Endometrial microvascular endothelial cells (primary cell): ENCODE measurements around the gene SLC25A28. TPM values are rescaled to one million over a fixed set of nuclear protein-coding genes. Genes with fewer than 3 reads are reported as not detected.
"Not testable (repeated sequence)": the region's sequence is repeated elsewhere in the genome, so short reads cannot be mapped to it uniquely, and the experiment has no call there.

Experiments used
- in situ Hi-C: cut with HindIII; loops from 2 replicates; pipeline ENCODE4 v1.10.0; 2017; ENCODE audit warnings: low sequenced_read_pairs, low pct_unique_long_range_greater_than_20kb; ENCODE audit errors: inconsistent ontology term
- total RNA-seq: library from RNA; depleted of rRNA; stranded (reverse); fragments of >200 nt; gene quantifications from one replicate; pipeline ENCODE4 v1.2.3, GENCODE V29; 2015; ENCODE audit errors: inconsistent ontology term

SLC25A28 gene
- total RNA-seq, 1 donor from 2014 or later, result 14.7 TPM

DNA sequence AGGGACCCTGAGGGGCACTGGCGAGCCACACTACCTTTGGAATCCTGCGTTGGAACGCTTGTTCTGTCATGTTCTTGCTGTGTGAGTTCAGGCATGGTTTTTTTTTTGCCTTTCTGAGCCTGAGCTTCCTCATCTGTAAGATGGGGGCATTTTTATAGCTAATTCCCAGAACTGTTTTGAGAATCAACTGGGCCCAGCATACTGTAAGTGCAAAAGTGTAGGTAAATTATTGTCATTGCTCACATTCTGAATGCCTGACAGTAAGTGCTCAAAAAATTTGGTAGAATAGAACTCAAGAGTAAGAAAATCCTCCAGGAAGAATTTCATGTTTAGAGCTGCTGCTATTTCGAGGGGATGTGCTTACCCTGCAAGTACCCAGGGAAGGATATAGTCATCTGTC, 22.2 kb downstream of the SLC25A28 start:
- in situ Hi-C loops, result no loop called here

GRCh38 chr10:99596708-99597107, 23.5 kb downstream of the SLC25A28 start:
- in situ Hi-C loops, result not testable (repeated sequence)

GRCh38 chr10:99595770-99596465, 24.3 kb downstream of the SLC25A28 start:
- in situ Hi-C loops, result no loop called here

GRCh38 chr10:99595236-99595635, 25.0 kb downstream of the SLC25A28 start:
- in situ Hi-C loops, result no loop called here

- in situ Hi-C loops, result no loop called here
Observed at GRCh38 chr10:99593312-99593711, 26.9 kb downstream of the SLC25A28 start.

DNA sequence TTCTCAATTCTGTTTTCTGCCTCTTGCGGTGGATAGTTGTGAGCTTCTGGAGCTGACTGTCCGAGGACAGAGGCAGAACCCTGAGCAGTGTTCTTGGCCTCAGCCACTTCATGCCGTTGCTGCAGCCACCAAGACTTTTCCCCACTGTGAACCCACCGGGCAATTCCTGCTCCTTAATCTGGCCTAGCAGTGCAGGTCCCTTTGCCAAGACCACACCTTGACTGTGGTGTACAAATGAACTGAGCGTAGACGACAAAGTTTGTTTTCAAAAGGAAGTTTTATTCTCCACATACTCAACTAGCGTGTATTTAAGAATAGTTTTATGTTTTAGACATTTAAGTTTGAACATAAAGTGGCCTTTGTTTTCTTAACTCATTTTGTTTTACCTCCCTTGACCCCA, 29.4 kb downstream of the SLC25A28 start:
- in situ Hi-C loops, result no loop called here

- in situ Hi-C loops, result no loop called here
Observed at GRCh38 chr10:99583687-99584086, 36.6 kb downstream of the SLC25A28 start.

- in situ Hi-C loops, result no loop called here
Observed at GRCh38 chr10:99582255-99582770, 37.9 kb downstream of the SLC25A28 start.

GRCh38 chr10:99579971-99580370, 40.3 kb downstream of the SLC25A28 start:
- in situ Hi-C loops, result no loop called here

- in situ Hi-C loops, result no loop called here
Observed at GRCh38 chr10:99573790-99574189, 46.4 kb downstream of the SLC25A28 start.

- in situ Hi-C loops, result no loop called here
Observed at GRCh38 chr10:99571816-99572215, 48.4 kb downstream of the SLC25A28 start.

GRCh38 chr10:99569961-99570360, 50.3 kb downstream of the SLC25A28 start:
- in situ Hi-C loops, result no loop called here

- in situ Hi-C loops, result no loop called here
Observed at GRCh38 chr10:99569253-99569939, 50.8 kb downstream of the SLC25A28 start.

DNA sequence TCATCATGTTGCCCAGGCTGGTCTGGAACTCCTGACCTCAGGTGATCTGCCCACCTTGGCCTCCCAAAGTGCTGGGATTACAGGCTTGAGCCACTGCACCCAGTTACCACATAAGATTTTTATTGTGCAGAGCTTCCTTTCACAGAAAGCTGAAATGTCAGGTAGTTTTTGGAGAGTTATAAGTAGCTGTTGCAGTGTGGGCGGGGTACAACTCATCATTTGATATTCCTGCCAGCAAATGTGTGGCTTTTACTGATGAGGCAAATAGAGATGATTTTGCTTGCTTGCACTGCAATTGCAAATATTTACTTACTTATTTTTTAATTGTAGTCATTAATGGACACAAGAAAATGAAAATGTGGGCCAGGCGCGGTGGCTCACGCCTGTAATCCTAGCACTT, 55.1 kb downstream of the SLC25A28 start:
- in situ Hi-C loops, result no loop called here

DNA sequence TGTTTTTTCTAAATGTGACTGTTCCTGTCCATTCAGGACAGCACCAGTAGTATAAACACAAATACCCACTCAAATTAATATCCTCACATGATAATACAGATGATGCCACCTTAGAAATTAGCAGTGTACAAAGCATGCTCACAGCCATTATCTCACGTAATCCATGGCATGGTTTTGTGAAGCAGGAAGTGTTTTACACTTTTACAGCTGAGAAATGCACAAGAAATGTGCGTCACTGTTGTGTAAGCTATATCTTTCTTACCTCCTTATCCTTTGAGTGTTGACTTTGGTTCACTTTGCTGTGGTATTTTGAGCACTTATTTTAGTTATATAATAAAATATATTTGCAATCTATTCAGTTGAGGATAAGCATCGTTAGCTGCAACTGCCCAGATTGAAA, 55.9 kb downstream of the SLC25A28 start:
- in situ Hi-C loops, result no loop called here

- in situ Hi-C loops, result no loop called here
Observed at GRCh38 chr10:99562631-99563030, 57.6 kb downstream of the SLC25A28 start.

Other genes with a start within 250 kb of the SLC25A28 start
- 29.2 TPM for gene GOT1, start 189.8 kb downstream of the SLC25A28 start, total RNA-seq
- gene NKX2-3, start 87.5 kb downstream of the SLC25A28 start, total RNA-seq, result not detected
- 18.8 TPM for gene ENTPD7, start 39.1 kb upstream of the SLC25A28 start, total RNA-seq
- 39.1 TPM for gene COX15, start 111.7 kb upstream of the SLC25A28 start, total RNA-seq
- gene CUTC, start 111.8 kb upstream of the SLC25A28 start, total RNA-seq, result 33.2 TPM
- gene ABCC2, start 162.2 kb upstream of the SLC25A28 start, total RNA-seq, result 0.65 TPM